Measurements from ENCODE around the gene BRWD1. TPM values are rescaled to one million over a fixed set of nuclear protein-coding genes. Genes with fewer than 3 reads are reported as not detected.

BRWD1 gene
- total and polyA plus RNA-seq, 12 donors: 8.5 to 38.8 (median 34.1) TPM

GRCh38 chr21:39153842-39154241 is 159.6 kb downstream of the BRWD1 start:
- no peaks in the 10 kb centered on the region for H3K27me3 ChIP-seq
- no peaks in the 10 kb centered on the region for H3K36me3 ChIP-seq
- no peaks in the 10 kb centered on the region for H3K4me1 ChIP-seq
- TF ChIP-seq CTCF (IDR thresholded peaks at IDR 0.05): no peak
- H3K27ac ChIP-seq: no peak overlapping the region
- no peak for ATAC-seq
- H3K4me3 ChIP-seq: no peak overlapping the region
- no peaks in the 10 kb centered on the region for H3K9me3 ChIP-seq
- DNase-seq: no peak
- intact Hi-C loops (cut with DNase I): loop anchor here in 2 of 10 donors (10.0 kb wide), 2 partner anchors 639 to 989 kb away; no protein-coding TSS in a partner anchor
- 93 to 94% methylated on average over 2 of the region's 2 CpGs for WGBS, 2 donors

GRCh38 chr21:39153373-39153772 is 160.1 kb downstream of the BRWD1 start:
- intact Hi-C loops (cut with DNase I): loop anchor here in 2 of 10 donors (10.0 kb wide), 2 partner anchors 639 to 989 kb away; no protein-coding TSS in a partner anchor
- Histone ChIP-seq H3K4me1 (no peaks in the 10 kb centered on the region), H3K27me3 (no peaks in the 10 kb centered on the region), H3K27ac (no peak overlapping the region), H3K36me3 (no peaks in the 10 kb centered on the region), H3K9me3 (no peaks in the 10 kb centered on the region), H3K4me3 (no peak overlapping the region)
- peak in 4 of 8 donors; percentile 38 to 68 (median 46) for ATAC-seq
- no peak for DNase-seq
- TF ChIP-seq CTCF (IDR thresholded peaks at IDR 0.05): peak in 7 of 9 donors; percentile 29 to 48 (median 35)
- WGBS, 2 donors: 92 to 95% methylated on average over 2 of the region's 2 CpGs

- WGBS, 2 donors: 95 to 99% methylated on average over 2 of the region's 2 CpGs
- ATAC-seq (no peak), DNase-seq (no peak)
- TF ChIP-seq CTCF (IDR thresholded peaks at IDR 0.05): no peak
- no peaks in the 10 kb centered on the region for H3K4me1 ChIP-seq
- H3K36me3 ChIP-seq: no peaks in the 10 kb centered on the region
- H3K27ac ChIP-seq: no peak overlapping the region
- intact Hi-C loops (cut with DNase I): loop anchor here in 2 of 10 donors (10.0 kb wide), 2 partner anchors 637 to 987 kb away; no protein-coding TSS in a partner anchor
- no peaks in the 10 kb centered on the region for H3K27me3 ChIP-seq
- H3K9me3 ChIP-seq: no peaks in the 10 kb centered on the region
- no peak overlapping the region for H3K4me3 ChIP-seq
Measured at GRCh38 chr21:39152271-39152670, 161.2 kb downstream of the BRWD1 start.

- peaks cover 0 to 6% (median 0%) of the 10 kb centered on the region in 11 donors for H3K9me3 ChIP-seq
- DNase-seq: no peak
- no peaks in the 10 kb centered on the region for H3K4me1 ChIP-seq
- intact Hi-C loops (cut with DNase I): loop anchor here in 2 of 10 donors (10.0 kb wide), 2 partner anchors 636 to 986 kb away; no protein-coding TSS in a partner anchor
- no peak for TF ChIP-seq CTCF (IDR thresholded peaks at IDR 0.05)
- no peak overlapping the region for H3K4me3 ChIP-seq
- H3K36me3 ChIP-seq: no peaks in the 10 kb centered on the region
- no peak for ATAC-seq
- H3K27ac ChIP-seq: no peak overlapping the region
- no peaks in the 10 kb centered on the region for H3K27me3 ChIP-seq
Measured at GRCh38 chr21:39150877-39151276, 162.6 kb downstream of the BRWD1 start.
